MM.1S (cell line): ENCODE measurements around the gene AMACR.

ENCODE experiments used
- DNase-seq: peaks from one replicate; pipeline ENCODE4 v3.0.0-alpha.2; 2015
- H2AFZ ChIP-seq: fragments of 300-600 bp; sonication (generic); 2 replicates; pipeline ENCODE4 v1.6.0; 2016; ENCODE audit warnings: antibody characterized with exemption, low read length
- H3F3A ChIP-seq: fragments of 300-600 bp; sonication (generic); 2 replicates; pipeline ENCODE4 v1.6.1; 2016; ENCODE audit warnings: mild to moderate bottlenecking, antibody characterized with exemption, low read length, moderate library complexity, mixed read lengths; ENCODE audit not compliant: insufficient read depth
- H3K27ac ChIP-seq: fragments of 300-600 bp; sonication (generic); 2 replicates; pipeline ENCODE4 v1.5.1; 2016; ENCODE audit warnings: mild to moderate bottlenecking, low read length
- H3K27me3 ChIP-seq: fragments of 300-600 bp; sonication (generic); replicated peaks from 2 replicates; pipeline ENCODE4 v1.6.0; 2016; ENCODE audit warnings: low read length; ENCODE audit not compliant: insufficient read depth
- H3K36me3 ChIP-seq: fragments of 300-600 bp; sonication (generic); replicated peaks from 2 replicates; pipeline ENCODE4 v1.6.1; 2016; ENCODE audit warnings: mild to moderate bottlenecking, low read length, mixed read lengths; ENCODE audit not compliant: insufficient read depth
- H3K4me1 ChIP-seq: fragments of 300-600 bp; sonication (generic); 2 replicates; pipeline ENCODE4 v1.6.1; 2016; ENCODE audit warnings: low read length, mixed read lengths
- H3K4me2 ChIP-seq: fragments of 300-600 bp; sonication (generic); 2 replicates; pipeline ENCODE4 v1.6.0; 2016; ENCODE audit warnings: low read depth, low read length
- H3K4me3 ChIP-seq: fragments of 300-600 bp; sonication (generic); 2 replicates; pipeline ENCODE4 v1.5.1; 2016; ENCODE audit warnings: low read length, mixed read lengths
- H3K79me2 ChIP-seq: fragments of 300-600 bp; sonication (generic); 2 replicates; pipeline ENCODE4 v1.6.1; 2016; ENCODE audit warnings: mixed run types, low read length, mixed read lengths
- H3K9ac ChIP-seq: fragments of 300-600 bp; sonication (generic); 2 replicates; pipeline ENCODE4 v1.6.1; 2016; ENCODE audit warnings: low read length, mixed read lengths
- H3K9me2 ChIP-seq: fragments of 300-600 bp; sonication (generic); replicated peaks from 2 replicates; pipeline ENCODE4 v1.6.1; 2016; ENCODE audit warnings: mild to moderate bottlenecking, low read length, mixed read lengths; ENCODE audit not compliant: insufficient read depth
- H3K9me3 ChIP-seq: fragments of 300-600 bp; sonication (generic); replicated peaks from 2 replicates; pipeline ENCODE4 v1.6.1; 2016; ENCODE audit warnings: mild to moderate bottlenecking, low read length, mixed read lengths; ENCODE audit not compliant: insufficient read depth
- H4K20me1 ChIP-seq: fragments of 300-600 bp; sonication (generic); 2 replicates; pipeline ENCODE4 v1.6.1; 2016; ENCODE audit warnings: mild to moderate bottlenecking, low read length, moderate library complexity, mixed read lengths; ENCODE audit not compliant: insufficient read depth
- EZH2 ChIP-seq: fragments of 300-600 bp; sonication (generic); optimal IDR thresholded peaks from 2 replicates; pipeline ENCODE3; 2017; ENCODE audit warnings: low read depth, mild to moderate bottlenecking, antibody characterized with exemption, low read length, mixed read lengths
- EZH2phosphoT487 ChIP-seq: fragments of 300-600 bp; sonication (generic); IDR thresholded peaks from 2 replicates; pipeline ENCODE4 v1.6.1; 2018; ENCODE audit warnings: antibody characterized with exemption, low read length
- TF ChIP-seq, protein P1 (sequence below): fragments of 300-600 bp; sonication (generic); IDR thresholded peaks from 2 replicates; pipeline ENCODE4 v1.5.1; 2016; ENCODE audit warnings: antibody characterized with exemption, low read length, mixed read lengths

Gene AMACR

DNA sequence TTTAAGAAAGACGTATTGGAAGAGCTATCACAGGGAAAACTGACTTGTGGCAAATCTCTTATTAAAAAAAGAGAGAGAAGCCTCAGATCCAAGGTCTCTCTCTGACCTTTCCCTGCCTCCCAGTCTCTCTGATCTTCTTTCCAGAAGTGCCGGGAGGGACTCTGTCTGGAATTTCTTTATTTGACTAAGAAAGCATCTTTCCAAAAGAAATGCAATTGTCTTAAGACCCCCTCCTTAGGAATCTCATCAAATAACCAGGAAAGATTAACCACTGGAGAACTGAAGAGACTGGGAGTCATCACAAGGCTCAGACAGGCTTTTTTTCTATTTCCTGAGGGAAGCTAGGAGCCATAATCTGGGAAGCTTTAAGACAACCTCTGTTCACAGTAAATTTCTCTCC is 30.5 kb upstream of the AMACR start:
- no peak overlapping the region for H3K4me3 ChIP-seq
- H3K79me2 ChIP-seq: no peaks in the 10 kb centered on the region
- no peak overlapping the region for H3K27ac ChIP-seq
- no peaks in the 10 kb centered on the region for H3K27me3 ChIP-seq
- no peaks in the 10 kb centered on the region for H3K4me1 ChIP-seq
- H3F3A ChIP-seq: no peaks in the 10 kb centered on the region
- DNase-seq: no peak
- H3K9me3 ChIP-seq: no peaks in the 10 kb centered on the region
- TF ChIP-seq, protein P1, sequence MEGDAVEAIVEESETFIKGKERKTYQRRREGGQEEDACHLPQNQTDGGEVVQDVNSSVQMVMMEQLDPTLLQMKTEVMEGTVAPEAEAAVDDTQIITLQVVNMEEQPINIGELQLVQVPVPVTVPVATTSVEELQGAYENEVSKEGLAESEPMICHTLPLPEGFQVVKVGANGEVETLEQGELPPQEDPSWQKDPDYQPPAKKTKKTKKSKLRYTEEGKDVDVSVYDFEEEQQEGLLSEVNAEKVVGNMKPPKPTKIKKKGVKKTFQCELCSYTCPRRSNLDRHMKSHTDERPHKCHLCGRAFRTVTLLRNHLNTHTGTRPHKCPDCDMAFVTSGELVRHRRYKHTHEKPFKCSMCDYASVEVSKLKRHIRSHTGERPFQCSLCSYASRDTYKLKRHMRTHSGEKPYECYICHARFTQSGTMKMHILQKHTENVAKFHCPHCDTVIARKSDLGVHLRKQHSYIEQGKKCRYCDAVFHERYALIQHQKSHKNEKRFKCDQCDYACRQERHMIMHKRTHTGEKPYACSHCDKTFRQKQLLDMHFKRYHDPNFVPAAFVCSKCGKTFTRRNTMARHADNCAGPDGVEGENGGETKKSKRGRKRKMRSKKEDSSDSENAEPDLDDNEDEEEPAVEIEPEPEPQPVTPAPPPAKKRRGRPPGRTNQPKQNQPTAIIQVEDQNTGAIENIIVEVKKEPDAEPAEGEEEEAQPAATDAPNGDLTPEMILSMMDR: no peak
- TF ChIP-seq EZH2phosphoT487: no peak
- no peak for TF ChIP-seq EZH2
- no peak overlapping the region for H3K4me2 ChIP-seq
- H3K9me2 ChIP-seq: no peaks in the 10 kb centered on the region
- H4K20me1 ChIP-seq: no peaks in the 10 kb centered on the region
- H3K36me3 ChIP-seq: no peaks in the 10 kb centered on the region
- no peak overlapping the region for H3K9ac ChIP-seq
- no peak overlapping the region for H2AFZ ChIP-seq

DNA sequence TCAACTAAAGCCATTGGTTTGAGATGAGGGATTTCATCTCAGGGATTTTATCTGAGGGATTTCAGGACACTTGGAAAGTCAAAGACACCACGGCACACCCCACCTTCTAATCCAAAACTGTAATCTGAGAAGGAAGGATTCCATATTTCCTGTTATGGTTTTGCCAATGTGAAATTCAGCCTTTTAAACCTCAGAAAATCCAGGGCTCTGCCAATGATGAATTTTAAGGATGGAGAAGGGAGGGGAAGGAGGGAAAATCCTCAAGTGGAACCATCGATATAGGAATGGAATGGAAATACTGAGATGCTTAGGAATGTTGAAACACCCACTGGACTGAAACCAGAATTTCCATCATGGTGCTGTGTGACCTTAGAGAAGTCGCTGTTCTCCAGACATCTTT is 29.9 kb upstream of the AMACR start:
- H3K4me1 ChIP-seq: no peaks in the 10 kb centered on the region
- no peaks in the 10 kb centered on the region for H3K36me3 ChIP-seq
- H3K27ac ChIP-seq: no peak overlapping the region
- no peaks in the 10 kb centered on the region for H3K9me3 ChIP-seq
- H3K4me3 ChIP-seq: no peak overlapping the region
- no peaks in the 10 kb centered on the region for H3K9me2 ChIP-seq
- no peak overlapping the region for H3K9ac ChIP-seq
- H3K27me3 ChIP-seq: no peaks in the 10 kb centered on the region
- H3K79me2 ChIP-seq: no peaks in the 10 kb centered on the region
- no peaks in the 10 kb centered on the region for H4K20me1 ChIP-seq
- no peaks in the 10 kb centered on the region for H3F3A ChIP-seq
- no peak overlapping the region for H3K4me2 ChIP-seq
- no peak for DNase-seq
- H2AFZ ChIP-seq: no peak overlapping the region
- TF ChIP-seq EZH2phosphoT487 (no peak), EZH2 (no peak)
- TF ChIP-seq, protein P1: no peak

DNA sequence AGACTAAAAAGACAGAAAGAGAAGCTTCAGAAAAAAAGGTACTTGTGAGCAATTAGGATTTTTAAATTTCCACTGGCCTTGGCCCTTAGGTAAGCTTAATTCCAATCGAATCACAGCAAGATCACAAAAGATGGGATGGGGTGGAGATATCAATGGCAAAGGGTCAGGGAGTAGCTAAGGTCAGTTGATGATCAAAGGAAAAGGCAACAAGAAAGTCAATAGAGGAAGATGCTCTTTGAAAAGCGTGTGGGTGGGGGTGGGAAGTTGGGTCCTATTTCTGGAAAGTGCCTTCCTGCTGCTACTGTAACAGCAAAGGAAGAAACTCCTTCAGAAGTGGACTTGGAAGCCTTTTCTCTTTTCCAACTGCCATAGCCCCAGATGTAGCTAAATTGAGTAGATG is 27.9 kb upstream of the AMACR start:
- no peaks in the 10 kb centered on the region for H3K79me2 ChIP-seq
- no peaks in the 10 kb centered on the region for H3K27me3 ChIP-seq
- H3K36me3 ChIP-seq: no peaks in the 10 kb centered on the region
- no peak overlapping the region for H2AFZ ChIP-seq
- no peak overlapping the region for H3K27ac ChIP-seq
- TF ChIP-seq, protein P1: no peak
- TF ChIP-seq EZH2phosphoT487 (no peak), EZH2 (no peak)
- H3F3A ChIP-seq: no peaks in the 10 kb centered on the region
- DNase-seq: no peak
- H4K20me1 ChIP-seq: no peaks in the 10 kb centered on the region
- no peaks in the 10 kb centered on the region for H3K4me1 ChIP-seq
- no peak overlapping the region for H3K4me3 ChIP-seq
- no peaks in the 10 kb centered on the region for H3K9me3 ChIP-seq
- no peak overlapping the region for H3K9ac ChIP-seq
- H3K4me2 ChIP-seq: no peak overlapping the region
- no peaks in the 10 kb centered on the region for H3K9me2 ChIP-seq
